Measurements from ENCODE around the gene BUB3.

DNA sequence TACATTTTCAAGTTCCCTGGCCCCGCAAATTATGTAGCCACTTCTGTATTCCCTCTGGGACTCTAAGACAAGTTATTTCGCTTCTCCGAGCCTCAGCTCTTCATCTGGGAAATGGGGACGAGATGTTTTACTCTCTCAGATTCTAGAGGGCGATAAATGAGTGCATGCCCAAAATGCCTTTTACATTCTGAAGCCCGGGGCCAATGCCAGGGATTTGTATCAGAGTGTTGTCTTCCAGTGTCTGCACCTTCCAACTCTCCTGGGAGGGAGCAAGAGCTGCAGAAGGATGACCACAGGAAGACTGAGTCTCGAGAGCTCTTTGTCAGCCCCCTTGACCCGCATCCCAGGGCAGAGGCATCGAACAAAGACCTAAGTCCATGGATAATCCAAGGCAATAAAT, 39.9 kb downstream of the BUB3 start:
- TF ChIP-seq, protein P1, sequence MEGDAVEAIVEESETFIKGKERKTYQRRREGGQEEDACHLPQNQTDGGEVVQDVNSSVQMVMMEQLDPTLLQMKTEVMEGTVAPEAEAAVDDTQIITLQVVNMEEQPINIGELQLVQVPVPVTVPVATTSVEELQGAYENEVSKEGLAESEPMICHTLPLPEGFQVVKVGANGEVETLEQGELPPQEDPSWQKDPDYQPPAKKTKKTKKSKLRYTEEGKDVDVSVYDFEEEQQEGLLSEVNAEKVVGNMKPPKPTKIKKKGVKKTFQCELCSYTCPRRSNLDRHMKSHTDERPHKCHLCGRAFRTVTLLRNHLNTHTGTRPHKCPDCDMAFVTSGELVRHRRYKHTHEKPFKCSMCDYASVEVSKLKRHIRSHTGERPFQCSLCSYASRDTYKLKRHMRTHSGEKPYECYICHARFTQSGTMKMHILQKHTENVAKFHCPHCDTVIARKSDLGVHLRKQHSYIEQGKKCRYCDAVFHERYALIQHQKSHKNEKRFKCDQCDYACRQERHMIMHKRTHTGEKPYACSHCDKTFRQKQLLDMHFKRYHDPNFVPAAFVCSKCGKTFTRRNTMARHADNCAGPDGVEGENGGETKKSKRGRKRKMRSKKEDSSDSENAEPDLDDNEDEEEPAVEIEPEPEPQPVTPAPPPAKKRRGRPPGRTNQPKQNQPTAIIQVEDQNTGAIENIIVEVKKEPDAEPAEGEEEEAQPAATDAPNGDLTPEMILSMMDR (conservative IDR thresholded peaks at IDR 0.05), result no peak
- TF ChIP-seq ZFX (IDR thresholded peaks at IDR 0.05), result no peak

All from C4-2B (cell line).